ENCODE results near the gene MRTFA. TPM values are rescaled to one million over a fixed set of nuclear protein-coding genes. Genes with fewer than 3 reads are reported as not detected.

MRTFA gene
- total RNA-seq, 1 donor from 2014 or later = 52.8 TPM

DNA sequence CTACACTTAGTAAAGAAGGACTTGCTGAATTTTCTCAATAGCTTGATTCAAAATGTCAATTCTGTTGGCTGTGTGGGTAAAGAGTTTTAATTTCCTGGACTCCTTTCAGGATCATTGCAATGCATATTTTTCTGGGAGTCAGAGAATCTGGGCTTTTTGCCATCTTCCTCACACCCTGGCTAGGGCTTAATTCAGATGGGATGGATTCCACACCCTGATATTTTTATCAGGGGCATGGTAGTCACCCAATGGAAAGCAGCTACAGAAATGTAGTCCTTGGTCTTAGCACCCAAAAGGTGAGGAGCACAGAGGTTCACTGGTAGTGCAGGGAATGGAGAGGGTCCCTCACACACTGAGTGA is 186.9 kb downstream of the MRTFA start:
- no peak for DNase-seq (ENCODE audit: low read depth, low spot score)
- peaks cover 14% of the 10 kb centered on the region for H3K4me1 Mint-ChIP-seq
- no peak overlapping the region for H3K4me3 Mint-ChIP-seq
- H3K27ac Mint-ChIP-seq (ENCODE audit: unreplicated experiment) = no peak overlapping the region
- H3K9me3 Mint-ChIP-seq = no peaks in the 10 kb centered on the region
- TF ChIP-seq, protein P1, sequence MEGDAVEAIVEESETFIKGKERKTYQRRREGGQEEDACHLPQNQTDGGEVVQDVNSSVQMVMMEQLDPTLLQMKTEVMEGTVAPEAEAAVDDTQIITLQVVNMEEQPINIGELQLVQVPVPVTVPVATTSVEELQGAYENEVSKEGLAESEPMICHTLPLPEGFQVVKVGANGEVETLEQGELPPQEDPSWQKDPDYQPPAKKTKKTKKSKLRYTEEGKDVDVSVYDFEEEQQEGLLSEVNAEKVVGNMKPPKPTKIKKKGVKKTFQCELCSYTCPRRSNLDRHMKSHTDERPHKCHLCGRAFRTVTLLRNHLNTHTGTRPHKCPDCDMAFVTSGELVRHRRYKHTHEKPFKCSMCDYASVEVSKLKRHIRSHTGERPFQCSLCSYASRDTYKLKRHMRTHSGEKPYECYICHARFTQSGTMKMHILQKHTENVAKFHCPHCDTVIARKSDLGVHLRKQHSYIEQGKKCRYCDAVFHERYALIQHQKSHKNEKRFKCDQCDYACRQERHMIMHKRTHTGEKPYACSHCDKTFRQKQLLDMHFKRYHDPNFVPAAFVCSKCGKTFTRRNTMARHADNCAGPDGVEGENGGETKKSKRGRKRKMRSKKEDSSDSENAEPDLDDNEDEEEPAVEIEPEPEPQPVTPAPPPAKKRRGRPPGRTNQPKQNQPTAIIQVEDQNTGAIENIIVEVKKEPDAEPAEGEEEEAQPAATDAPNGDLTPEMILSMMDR (conservative IDR thresholded peaks at IDR 0.05) = no peak
- no peaks in the 10 kb centered on the region for H3K27me3 Mint-ChIP-seq (ENCODE audit: low read depth)
- peaks cover 11% of the 10 kb centered on the region for H3K36me3 Mint-ChIP-seq (ENCODE audit: low read depth)

DNA sequence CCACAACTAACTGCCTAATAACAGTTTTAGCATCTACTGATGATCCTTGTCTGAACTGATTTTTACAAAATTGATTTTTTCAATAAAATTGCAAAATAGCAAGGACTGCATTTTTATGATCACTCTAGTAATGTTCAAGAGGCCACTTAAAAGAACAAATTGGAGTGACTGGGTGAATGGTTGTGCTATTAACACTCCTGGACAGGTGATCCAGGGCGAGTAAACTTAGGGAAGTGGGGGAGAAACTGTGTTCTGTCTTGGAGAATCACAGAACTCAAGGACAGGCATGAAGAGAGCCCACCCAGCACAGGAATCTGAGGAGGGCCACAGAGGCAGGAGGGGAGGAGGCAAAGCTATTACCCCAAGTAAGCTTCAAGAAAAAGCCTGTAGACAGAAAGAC is 190.3 kb downstream of the MRTFA start:
- peaks cover 2% of the 10 kb centered on the region for H3K9me3 Mint-ChIP-seq
- H3K27me3 Mint-ChIP-seq (ENCODE audit: low read depth) = no peaks in the 10 kb centered on the region
- no peak overlapping the region for H3K4me3 Mint-ChIP-seq
- peaks cover 16% of the 10 kb centered on the region for H3K36me3 Mint-ChIP-seq (ENCODE audit: low read depth)
- no peak overlapping the region for H3K27ac Mint-ChIP-seq (ENCODE audit: unreplicated experiment)
- no peak for DNase-seq (ENCODE audit: low read depth, low spot score)
- TF ChIP-seq, protein P1 (conservative IDR thresholded peaks at IDR 0.05) = no peak
- peaks cover 14% of the 10 kb centered on the region for H3K4me1 Mint-ChIP-seq

DNA sequence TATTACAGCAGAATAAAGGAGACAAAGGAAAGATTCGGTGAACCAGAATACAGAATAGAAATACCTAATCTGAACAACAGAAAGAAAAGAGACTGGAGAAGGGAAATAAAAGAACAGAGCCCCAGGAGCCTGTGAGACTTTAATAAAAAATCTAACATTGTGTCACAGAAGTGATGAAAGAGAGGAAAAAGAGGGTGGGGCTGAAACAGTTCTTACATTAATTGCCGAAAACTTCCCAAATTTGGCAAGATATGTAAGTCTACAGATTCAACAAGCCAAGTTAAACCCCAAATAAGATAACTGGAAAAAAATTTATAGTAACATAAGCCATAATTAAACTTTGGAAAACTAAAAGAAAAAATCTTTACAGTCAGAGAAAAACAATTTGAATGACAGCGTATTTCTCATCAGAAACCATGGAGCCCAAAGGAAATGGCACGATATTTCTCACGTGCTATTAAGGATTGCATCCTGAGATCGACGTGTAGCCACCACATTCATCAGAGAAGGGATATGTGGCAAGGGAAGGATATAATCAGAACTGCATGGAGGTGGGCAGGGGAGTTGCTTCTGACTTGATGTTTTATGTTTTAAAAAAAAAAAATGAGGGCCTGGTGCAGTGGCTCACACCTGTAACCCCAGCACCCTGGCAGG is 192.2 kb downstream of the MRTFA start:
- no peak overlapping the region for H3K27ac Mint-ChIP-seq (ENCODE audit: unreplicated experiment)
- no peak for DNase-seq (ENCODE audit: low read depth, low spot score)
- H3K4me1 Mint-ChIP-seq = peaks cover 14% of the 10 kb centered on the region
- H3K27me3 Mint-ChIP-seq (ENCODE audit: low read depth) = no peaks in the 10 kb centered on the region
- H3K9me3 Mint-ChIP-seq = peaks cover 2% of the 10 kb centered on the region
- H3K36me3 Mint-ChIP-seq (ENCODE audit: low read depth) = peaks cover 19% of the 10 kb centered on the region
- TF ChIP-seq, protein P1 (conservative IDR thresholded peaks at IDR 0.05) = no peak
- H3K4me3 Mint-ChIP-seq = no peak overlapping the region

DNA sequence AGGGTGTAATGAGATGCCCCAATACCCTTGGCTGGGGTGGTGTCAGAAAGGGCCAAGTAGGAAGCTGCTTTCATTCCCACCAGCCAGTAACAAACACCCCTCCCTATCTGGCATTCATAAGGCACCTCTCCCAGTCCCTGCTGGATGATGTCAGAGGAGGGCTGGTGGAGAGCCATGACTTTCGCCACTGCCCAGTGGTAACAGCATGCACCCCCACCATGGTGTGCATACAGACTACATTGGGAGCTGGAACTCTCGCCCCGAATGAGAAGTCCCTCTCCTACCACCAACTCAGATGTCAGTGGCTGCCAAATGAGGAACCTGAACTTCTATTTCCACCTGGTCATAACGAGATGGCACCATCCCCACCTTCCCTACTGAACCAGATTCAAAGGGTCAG is 192.8 kb downstream of the MRTFA start:
- Mint-ChIP-seq H3K4me1 (peaks cover 14% of the 10 kb centered on the region), H3K27ac (ENCODE audit: unreplicated experiment) (no peak overlapping the region), H3K36me3 (ENCODE audit: low read depth) (peaks cover 19% of the 10 kb centered on the region), H3K27me3 (ENCODE audit: low read depth) (no peaks in the 10 kb centered on the region), H3K4me3 (no peak overlapping the region), H3K9me3 (peaks cover 2% of the 10 kb centered on the region)
- TF ChIP-seq, protein P1 (conservative IDR thresholded peaks at IDR 0.05) = no peak
- no peak for DNase-seq (ENCODE audit: low read depth, low spot score)

DNA sequence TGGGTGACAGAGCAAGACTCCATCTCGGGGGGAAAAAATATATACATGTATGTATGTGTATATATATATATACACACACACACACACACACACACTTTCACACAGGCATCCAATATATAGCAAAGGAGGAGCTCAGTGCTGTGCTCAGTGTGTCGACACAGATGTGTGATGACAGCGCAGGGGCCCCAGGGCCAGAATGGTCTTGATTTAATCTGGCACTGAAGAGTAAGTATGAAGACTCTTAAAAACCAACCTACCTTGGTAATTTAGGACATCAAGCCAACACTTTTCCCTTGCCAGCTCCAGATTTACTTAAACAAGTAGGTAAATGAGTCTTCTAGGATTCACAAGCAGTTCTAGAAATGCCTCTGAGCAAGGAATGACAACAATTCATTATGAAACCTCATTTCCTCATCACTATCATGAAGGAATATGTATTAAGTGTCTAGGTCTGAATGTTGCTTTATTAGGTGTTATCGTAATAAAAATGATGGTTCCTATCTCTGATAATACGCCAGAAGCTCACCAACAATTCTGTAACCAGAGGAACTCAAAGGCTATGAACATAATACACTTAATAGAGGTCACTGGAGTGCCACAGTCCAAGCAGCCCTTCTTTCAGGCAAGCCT is 194.6 kb downstream of the MRTFA start:
- Mint-ChIP-seq H3K36me3 (ENCODE audit: low read depth) (peaks cover 19% of the 10 kb centered on the region), H3K4me1 (peaks cover 6% of the 10 kb centered on the region), H3K27ac (ENCODE audit: unreplicated experiment) (no peak overlapping the region), H3K27me3 (ENCODE audit: low read depth) (no peaks in the 10 kb centered on the region), H3K9me3 (peaks cover 2% of the 10 kb centered on the region), H3K4me3 (no peak overlapping the region)
- DNase-seq (ENCODE audit: low read depth, low spot score) = no peak
- TF ChIP-seq, protein P1 (conservative IDR thresholded peaks at IDR 0.05) = no peak

All from neural crest cell (in vitro differentiated cells).